IMR-90 (cell line): ENCODE results near the gene AKAP12. TPM values are rescaled to one million over a fixed set of nuclear protein-coding genes. Genes with fewer than 3 reads are reported as not detected.

Experiments
- ATAC-seq: fragments of 200-7000 bp; cut with Tn5 transposase; 2 replicates; pipeline ENCODE4 v1.9.1; 2020; ENCODE audit warnings: low read depth, mild to moderate bottlenecking, moderate library complexity
- BruUV-seq: library from RNA; stranded (reverse); fragments of 400-500 nt; replicated peaks from 2 replicates; lab custom pipeline; 2021; lab: Mats Ljungman, UMichigan
- CTCF ChIA-PET: fragments of 300-600 bp; formaldehyde crosslinking; extraction: SDS; loops from one replicate; lab custom pipeline; 2021; ENCODE audit warnings: antibody characterized with exemption; lab: Yijun Ruan, JAX
- POLR2A ChIA-PET: fragments of 300-600 bp; sonication (Branson Sonifier 250); formaldehyde crosslinking; loops from one replicate; lab custom pipeline; 2022; ENCODE audit warnings: antibody characterized with exemption; ENCODE audit not compliant: unreplicated experiment; lab: Charles Lee
- DNase-seq: peaks from one replicate; pipeline ENCODE4 v3.0.0; 2013
- H2AFZ ChIP-seq: replicated peaks from 2 replicates; pipeline ENCODE3; 2013; ENCODE audit warnings: low read length, mild to moderate bottlenecking; ENCODE audit not compliant: poor library complexity
- H2AK5ac ChIP-seq: 2 replicates; pipeline ENCODE4 v1.6.1; 2013; ENCODE audit warnings: low read depth, low read length, inconsistent platforms
- H2AK9ac ChIP-seq: replicated peaks from 2 replicates; pipeline ENCODE3; 2013; ENCODE audit warnings: mild to moderate bottlenecking, low read depth, low read length, moderate library complexity; ENCODE audit not compliant: poor library complexity
- H2BK120ac ChIP-seq: 2 replicates; pipeline ENCODE4 v1.6.1; 2013; ENCODE audit warnings: low read depth, low read length, inconsistent platforms
- H2BK15ac ChIP-seq: 3 replicates; pipeline ENCODE4 v1.6.1; 2013; ENCODE audit warnings: low read depth, low read length, inconsistent platforms
- H2BK20ac ChIP-seq: 2 replicates; pipeline ENCODE4 v1.6.1; 2013; ENCODE audit warnings: low read depth, mild to moderate bottlenecking, inconsistent platforms, low read length, moderate library complexity
- H2BK5ac ChIP-seq: 2 replicates; pipeline ENCODE4 v1.6.1; 2013; ENCODE audit warnings: mild to moderate bottlenecking, low read depth, low read length, inconsistent platforms; ENCODE audit not compliant: poor library complexity, severe bottlenecking
- H3K14ac ChIP-seq: replicated peaks from 2 replicates; pipeline ENCODE4 v1.6.1; 2013; ENCODE audit warnings: low read depth, low read length, inconsistent platforms
- H3K18ac ChIP-seq: 2 replicates; pipeline ENCODE4 v1.6.1; 2013; ENCODE audit warnings: low read depth, low read length, control low read depth
- H3K23ac ChIP-seq: 2 replicates; pipeline ENCODE4 v1.6.1; 2013; ENCODE audit warnings: low read depth, low read length, inconsistent platforms
- H3K27ac ChIP-seq: 2 replicates; pipeline ENCODE4 v1.5.1; 2013; ENCODE audit warnings: mild to moderate bottlenecking, control low read depth, low read length; ENCODE audit not compliant: insufficient read depth
- H3K27me3 ChIP-seq: 2 replicates; pipeline ENCODE4 v1.6.1; 2013; ENCODE audit warnings: low read length; ENCODE audit not compliant: control insufficient read depth, insufficient read depth
- H3K36me3 ChIP-seq: 2 replicates; pipeline ENCODE4 v1.6.1; 2013; ENCODE audit warnings: low read length, mixed read lengths; ENCODE audit not compliant: control insufficient read depth, insufficient read depth
- H3K4ac ChIP-seq: 2 replicates; pipeline ENCODE4 v1.6.1; 2013; ENCODE audit warnings: low read depth, low read length, inconsistent platforms
- H3K4me1 ChIP-seq: 2 replicates; pipeline ENCODE4 v1.6.1; 2013; ENCODE audit warnings: low read length, mixed read lengths; ENCODE audit not compliant: control insufficient read depth, insufficient read depth
- H3K4me2 ChIP-seq: 2 replicates; pipeline ENCODE4 v1.6.1; 2013; ENCODE audit warnings: low read depth, mild to moderate bottlenecking, control low read depth, low read length, moderate library complexity
- H3K4me3 ChIP-seq: 2 replicates; pipeline ENCODE4 v1.5.1; 2013; ENCODE audit warnings: low read depth, mild to moderate bottlenecking, control low read depth, low read length, moderate library complexity; ENCODE audit not compliant: insufficient read depth
- H3K56ac ChIP-seq: 2 replicates; pipeline ENCODE4 v1.6.1; 2013; ENCODE audit warnings: low read length, inconsistent platforms; ENCODE audit not compliant: insufficient read depth; ENCODE audit errors: extremely low read depth
- H3K79me1 ChIP-seq, 2 experiments: 2 replicates each; pipeline ENCODE4 v1.6.1; 2013; ENCODE audit warnings: low read length in 2 of 2, inconsistent platforms in 1 of 2, low read depth in 1 of 2
- H3K9ac ChIP-seq: 2 replicates; pipeline ENCODE4 v1.6.1; 2013; ENCODE audit warnings: low read depth, low read length, control low read depth
- H3K9me1 ChIP-seq: 2 replicates; pipeline ENCODE4 v1.6.1; 2013; ENCODE audit warnings: low read length, inconsistent platforms; ENCODE audit not compliant: insufficient read depth
- H3K9me3 ChIP-seq: 2 replicates; pipeline ENCODE4 v1.6.1; 2013; ENCODE audit warnings: low read length; ENCODE audit not compliant: control insufficient read depth, insufficient read depth
- H4K20me1 ChIP-seq: 2 replicates; pipeline ENCODE4 v1.6.1; 2013; ENCODE audit warnings: low read length, inconsistent platforms; ENCODE audit not compliant: insufficient read depth
- H4K5ac ChIP-seq: 2 replicates; pipeline ENCODE4 v1.6.1; 2013; ENCODE audit warnings: mild to moderate bottlenecking, low read depth, low read length, control low read depth
- H4K8ac ChIP-seq, 2 experiments: 2 replicates each; pipeline ENCODE4 v1.6.1; 2013; ENCODE audit warnings: low read depth in 2 of 2, low read length in 2 of 2, control low read depth in 1 of 2, inconsistent platforms in 1 of 2
- H4K91ac ChIP-seq: 2 replicates; pipeline ENCODE4 v1.6.1; 2013; ENCODE audit warnings: low read depth, low read length, inconsistent platforms; ENCODE audit not compliant: insufficient read depth
- RFX5 ChIP-seq: IDR thresholded peaks from 2 replicates; pipeline ENCODE4 v1.8.0; 2012; ENCODE audit warnings: low read depth, mild to moderate bottlenecking, low read length, moderate library complexity
- WGBS, 2 experiments: methylation state at CpG; one replicate each; pipeline versions ENCODE4 v1.1.5 to v1.1.7; 2013; ENCODE audit warnings: missing lambda C conversion rate in 2 of 2; ENCODE audit not compliant: insufficient read length in 1 of 2; ENCODE audit errors: extremely low coverage in 2 of 2; 5-methylcytosine and 5-hydroxymethylcytosine counted together
- dilution Hi-C: fragments of 300-500 bp; cut with HindIII; formaldehyde crosslinking; loops from one replicate; pipeline ENCODE4 v1.14.3; 2018; ENCODE audit warnings: low sequenced_read_pairs; ENCODE audit not compliant: unreplicated experiment
- in situ Hi-C: fragments of 300-500 bp; cut with MboI; formaldehyde crosslinking; loops from 3 replicates; pipeline ENCODE4 v1.14.3; 2019; ENCODE audit warnings: low sequenced_read_pairs, inconsistent platforms, mixed read lengths
- intact Hi-C: fragments of 100-400 bp; cut with micrococcal nuclease; formaldehyde crosslinking; loops from 2 replicates; pipeline ENCODE4 v1.10.0; 2022
- polyA plus RNA-seq, 3 experiments: library from polyadenylated mRNA; depleted of rRNA; stranded (reverse); fragments of >200 nt; gene quantifications; 2 replicates each; pipeline ENCODE4 v1.2.3, GENCODE V29; 2012; ENCODE audit warnings: low replicate concordance in 1 of 3
- total RNA-seq: library from RNA; depleted of rRNA; stranded (reverse); fragments of >200 nt; gene quantifications from 2 replicates; pipeline ENCODE4 v1.2.3, GENCODE V29; 2012
- TF ChIP-seq, protein P1 (sequence below): fragments of 150-350 bp; IDR thresholded peaks from 2 replicates; pipeline ENCODE4 v1.6.1; 2016; ENCODE audit warnings: low read depth, mild to moderate bottlenecking, low read length, moderate library complexity, borderline replicate concordance

Gene AKAP12
- total and polyA plus RNA-seq, 2 of the 4 experiments (the other 2 are of a cell fraction), result 56.0 to 118 TPM

DNA sequence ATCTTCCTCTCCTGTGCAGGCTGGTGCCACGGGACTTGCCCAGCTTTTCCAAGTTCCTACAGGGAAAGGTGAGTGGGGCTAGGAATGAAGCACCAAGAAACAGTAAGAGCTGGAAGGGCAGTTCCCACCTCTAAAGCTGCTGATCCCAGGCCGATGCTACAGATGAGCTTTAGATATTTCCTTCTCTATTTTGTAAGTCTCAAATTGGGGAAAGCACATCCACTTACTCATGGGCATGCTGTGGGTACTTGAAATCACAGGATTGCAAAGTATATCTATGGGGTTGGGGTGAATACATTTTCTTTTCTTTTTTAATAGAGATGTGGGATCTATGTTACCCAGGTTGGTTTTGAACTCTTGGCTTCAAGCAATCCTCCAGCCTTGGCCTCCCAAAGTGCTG is 148.5 kb downstream of the AKAP12 start:
- TF ChIP-seq RFX5, result no peak
- TF ChIP-seq, protein P1, sequence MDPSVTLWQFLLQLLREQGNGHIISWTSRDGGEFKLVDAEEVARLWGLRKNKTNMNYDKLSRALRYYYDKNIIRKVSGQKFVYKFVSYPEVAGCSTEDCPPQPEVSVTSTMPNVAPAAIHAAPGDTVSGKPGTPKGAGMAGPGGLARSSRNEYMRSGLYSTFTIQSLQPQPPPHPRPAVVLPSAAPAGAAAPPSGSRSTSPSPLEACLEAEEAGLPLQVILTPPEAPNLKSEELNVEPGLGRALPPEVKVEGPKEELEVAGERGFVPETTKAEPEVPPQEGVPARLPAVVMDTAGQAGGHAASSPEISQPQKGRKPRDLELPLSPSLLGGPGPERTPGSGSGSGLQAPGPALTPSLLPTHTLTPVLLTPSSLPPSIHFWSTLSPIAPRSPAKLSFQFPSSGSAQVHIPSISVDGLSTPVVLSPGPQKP, result no peak
- WGBS, 2 experiments, result no CpG with 5 or more reads among the region's 2 CpGs
- ATAC-seq (no peak), DNase-seq (no peak)
- Histone ChIP-seq H3K18ac (peak overlapping the region; percentile 63; the same call in 1 of the 2 replicates), H4K5ac (peak overlapping the region; percentile 46), H3K23ac (peak overlapping the region; percentile 39), H3K36me3 (no peaks in the 10 kb centered on the region), H4K8ac (peak overlapping the region in 1 of 2 experiments; percentile 66), H3K4ac (peak overlapping the region; percentile 77), H3K79me1 (peaks cover 26 to 60% of the 10 kb centered on the region in 2 experiments), H3K4me1 (peaks cover 7% of the 10 kb centered on the region), H2BK15ac (peak overlapping the region; percentile 62; the same call in 1 of the 3 replicates), H3K4me2 (no peak overlapping the region), H2BK20ac (peak overlapping the region; percentile 61), H2AK9ac (peak overlapping the region; percentile 33), H2AFZ (no peak overlapping the region), H3K56ac (no peak overlapping the region), H2AK5ac (peak overlapping the region; percentile 83), H2BK5ac (peak overlapping the region; percentile 82), H3K27me3 (no peaks in the 10 kb centered on the region), H4K91ac (peak overlapping the region; percentile 58; the same call in 1 of the 2 replicates), H3K4me3 (no peak overlapping the region), H2BK120ac (peak overlapping the region; percentile 51; the same call in 1 of the 2 replicates), H3K9me1 (0 out of 2 replicates have a peak, but pooled peaks cover 9% of the 10 kb centered on the region), H3K9me3 (no peaks in the 10 kb centered on the region), H4K20me1 (peaks cover 16% of the 10 kb centered on the region), H3K27ac (peak overlapping the region; percentile 74; the same call in 1 of the 2 replicates), H3K9ac (no peak overlapping the region), H3K14ac (peak overlapping the region; percentile 71)
- dilution Hi-C loops, result no loop called here
- intact Hi-C loops, result no loop called here
- in situ Hi-C loops, result no loop called here
- CTCF ChIA-PET, result no interaction called here
- POLR2A ChIA-PET, result no interaction called here
- no TSS peak for BruUV-seq
